Psoas muscle (tissue), 8 donors: ENCODE data around the gene SLC25A47. TPM values are rescaled to one million over a fixed set of nuclear protein-coding genes. Genes with fewer than 3 reads are reported as not detected.
A peak's percentile ranks its signal among the peaks of the same experiment; 100 is the strongest.
"Not testable (repeated sequence)": the region's sequence is repeated elsewhere in the genome, so short reads cannot be mapped to it uniquely, and the experiment has no call there.

Experiments used
- ATAC-seq, 4 donors: fragments of 200-7000 bp; cut with Tn5 transposase; one replicate each; pipeline ENCODE4 v1.9.1; 2020; ENCODE audit warnings: moderate library complexity in 3 of 4, mild to moderate bottlenecking in 2 of 4
- DNase-seq, 2 donors: peaks; one replicate each; pipeline ENCODE4 v3.0.0-alpha.2; 2020
- H3K27ac ChIP-seq: fragments of 200-600 bp; one replicate; pipeline ENCODE4 v1.8.0; 2022
- H3K27me3 ChIP-seq, 3 donors: fragments of 200-600 bp in 1 of 3; one replicate each; pipeline versions ENCODE4 v1.6.1 to v1.8.0; 2013 to 2022; ENCODE audit warnings: low read length in 2 of 3, mild to moderate bottlenecking in 2 of 3, moderate library complexity in 1 of 3; ENCODE audit not compliant: insufficient read depth in 3 of 3
- H3K36me3 ChIP-seq, 2 donors: fragments of 200-600 bp in 1 of 2; one replicate each; pipeline versions ENCODE4 v1.6.1 to v1.8.0; 2013 to 2022; ENCODE audit warnings: low read depth in 1 of 2, mild to moderate bottlenecking in 1 of 2, moderate library complexity in 1 of 2; ENCODE audit not compliant: insufficient read depth in 1 of 2
- H3K4me1 ChIP-seq: fragments of 200-600 bp; one replicate; pipeline ENCODE4 v1.8.0; 2022
- H3K4me3 ChIP-seq: fragments of 200-600 bp; one replicate; pipeline ENCODE4 v1.8.0; 2022; ENCODE audit warnings: mild to moderate bottlenecking
- H3K9me3 ChIP-seq: fragments of 200-600 bp; one replicate; pipeline ENCODE4 v1.8.0; 2022
- WGBS, 3 donors: extraction: QIAGEN DNeasy Blood & Tissue Kit; methylation state at CpG; one replicate each; pipeline versions ENCODE4 v1.1.6 to v1.1.7; 2013; 5-methylcytosine and 5-hydroxymethylcytosine counted together
- intact Hi-C, 2 donors: fragments of 100-400 bp; cut with DNase I; formaldehyde crosslinking; loops; one replicate each; pipeline versions ENCODE4 v1.11.0 to v1.14.2; 2022
- polyA plus RNA-seq, 3 donors: library from polyadenylated mRNA; stranded (reverse); fragments of 200-250 nt; gene quantifications; one replicate each; pipeline ENCODE4 v1.2.3, GENCODE V29; 2013
- total RNA-seq, 4 donors: library from RNA; stranded (reverse); fragmentation: NEBNext Ultra II Directional in 2 of 4; extraction: Animal tissue kit (Norgen Biotek cat#: 25700) in 2 of 4; gene quantifications; one replicate each; pipeline versions ENCODE4 v1.2.1 to v1.2.4, GENCODE V29; 2021 to 2023
- TF ChIP-seq, protein P1 (sequence below): fragments of 200-600 bp; IDR thresholded peaks from one replicate; pipeline ENCODE4 v1.8.0; 2022; ENCODE audit warnings: antibody characterized with exemption
- donor health status: healthy with polysubstance abuse.
- donor health status: DM: no; HTN: no; CAD: no; lungs with moderate emphysema.
- donor health status: Bipolar disorder and iron deficiency.
- donor health status: healthy.
- donor health status: DM: yes; HTN: yes; CAD: no.
- donor health status: DM: no; HTN: no; CAD: no.
- donor health status: DM: no; HTN: no; CAD: no.
- donor health status: DM: yes; HTN: yes; CAD: no.

SLC25A47 gene
- total and polyA plus RNA-seq, 7 donors = 0.03 to 0.12 TPM; not detected in 5

DNA sequence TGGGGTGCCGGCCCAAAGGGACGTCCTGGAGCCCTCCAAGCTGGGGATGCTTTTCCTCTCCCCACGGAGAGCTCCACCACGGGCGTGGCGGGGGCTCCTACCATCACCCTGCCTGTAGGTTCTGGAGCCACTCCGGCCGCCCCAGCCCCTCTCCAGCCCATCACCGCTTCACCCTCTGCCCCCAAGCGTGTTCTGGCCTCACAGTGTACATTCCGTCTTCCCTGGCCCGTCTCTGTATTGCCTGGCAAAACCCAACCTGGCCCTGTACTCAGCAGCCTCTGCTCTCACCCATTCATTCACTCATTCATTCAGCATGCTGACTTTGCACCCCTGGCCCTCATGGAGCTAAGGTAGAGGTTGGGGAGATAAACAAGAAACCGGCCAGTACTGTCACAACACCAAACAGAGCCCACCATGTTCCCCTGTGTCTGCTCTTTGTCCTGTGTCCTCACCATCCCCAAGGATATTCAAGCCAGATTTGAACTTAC lies 37.2 kb upstream of the SLC25A47 start:
- no peak for ATAC-seq
- Histone ChIP-seq H3K9me3 (no peaks in the 10 kb centered on the region), H3K36me3 (peaks cover 0 to 3% of the 10 kb centered on the region in 2 donors), H3K27me3 (no peaks in the 10 kb centered on the region), H3K4me1 (peaks cover 41% of the 10 kb centered on the region), H3K4me3 (peak overlapping the region; percentile 88), H3K27ac (peak overlapping the region; percentile 93)
- intact Hi-C loops = loop anchor here in 1 of 2 donors (5.0 kb wide), 1 partner anchor 91 kb away; the partner anchor contains the start of gene WDR25
- no peak for DNase-seq
- WGBS, 3 donors = 30 to 38% (median 33%) methylated on average over 7 to 13 of the region's 13 CpGs
- TF ChIP-seq, protein P1, sequence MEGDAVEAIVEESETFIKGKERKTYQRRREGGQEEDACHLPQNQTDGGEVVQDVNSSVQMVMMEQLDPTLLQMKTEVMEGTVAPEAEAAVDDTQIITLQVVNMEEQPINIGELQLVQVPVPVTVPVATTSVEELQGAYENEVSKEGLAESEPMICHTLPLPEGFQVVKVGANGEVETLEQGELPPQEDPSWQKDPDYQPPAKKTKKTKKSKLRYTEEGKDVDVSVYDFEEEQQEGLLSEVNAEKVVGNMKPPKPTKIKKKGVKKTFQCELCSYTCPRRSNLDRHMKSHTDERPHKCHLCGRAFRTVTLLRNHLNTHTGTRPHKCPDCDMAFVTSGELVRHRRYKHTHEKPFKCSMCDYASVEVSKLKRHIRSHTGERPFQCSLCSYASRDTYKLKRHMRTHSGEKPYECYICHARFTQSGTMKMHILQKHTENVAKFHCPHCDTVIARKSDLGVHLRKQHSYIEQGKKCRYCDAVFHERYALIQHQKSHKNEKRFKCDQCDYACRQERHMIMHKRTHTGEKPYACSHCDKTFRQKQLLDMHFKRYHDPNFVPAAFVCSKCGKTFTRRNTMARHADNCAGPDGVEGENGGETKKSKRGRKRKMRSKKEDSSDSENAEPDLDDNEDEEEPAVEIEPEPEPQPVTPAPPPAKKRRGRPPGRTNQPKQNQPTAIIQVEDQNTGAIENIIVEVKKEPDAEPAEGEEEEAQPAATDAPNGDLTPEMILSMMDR = no peak

DNA sequence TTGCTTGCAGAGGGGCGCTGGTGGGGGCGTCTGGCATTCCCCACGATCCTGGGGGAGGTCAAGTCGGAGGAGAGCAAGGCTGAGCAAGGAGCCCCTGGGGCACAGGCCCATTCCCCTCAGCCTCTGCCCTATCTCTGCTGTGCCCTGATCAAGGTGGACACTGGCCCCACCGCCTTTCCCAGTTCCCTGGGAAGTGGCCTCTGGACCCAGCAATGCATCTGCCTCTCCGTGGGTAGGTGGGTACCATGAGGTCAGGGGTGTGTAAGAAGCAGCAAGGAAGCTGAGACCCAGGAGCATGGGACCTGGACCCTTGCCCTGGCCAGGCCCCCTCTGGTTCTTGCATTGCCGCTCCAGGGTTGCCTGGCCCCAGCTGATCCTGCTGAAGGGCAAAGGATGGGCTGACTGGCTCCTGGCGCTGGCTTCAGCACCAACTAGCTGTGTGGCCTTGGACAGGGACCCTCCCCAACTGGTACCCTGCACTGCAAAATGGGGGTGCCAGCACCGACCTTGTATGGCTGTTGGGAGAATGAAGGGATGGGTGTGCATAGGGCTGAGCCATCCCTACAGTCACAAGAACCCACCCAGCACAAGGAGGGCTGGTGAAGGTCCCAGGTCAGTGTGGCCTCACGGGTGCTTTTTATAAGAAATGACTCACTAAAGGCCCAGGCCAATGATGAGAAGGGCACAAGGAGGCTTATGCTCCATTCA lies 36.5 kb upstream of the SLC25A47 start:
- no peaks in the 10 kb centered on the region for H3K9me3 ChIP-seq
- no peak overlapping the region for H3K4me3 ChIP-seq
- ATAC-seq (peak; percentile 57 to 71 (median 70)), DNase-seq (peak in 1 of 2 donors; percentile 57)
- peaks cover 0 to 8% of the 10 kb centered on the region in 2 donors for H3K36me3 ChIP-seq
- 65 to 77% (median 68%) methylated on average over 10 of the region's 10 CpGs for WGBS, 3 donors
- H3K27me3 ChIP-seq = no peaks in the 10 kb centered on the region
- intact Hi-C loops = loop anchor here in 1 of 2 donors (5.0 kb wide), 1 partner anchor 91 kb away; the partner anchor contains the start of gene WDR25
- peaks cover 35% of the 10 kb centered on the region for H3K4me1 ChIP-seq
- H3K27ac ChIP-seq = peak overlapping the region; percentile 79
- TF ChIP-seq, protein P1 = no peak

DNA sequence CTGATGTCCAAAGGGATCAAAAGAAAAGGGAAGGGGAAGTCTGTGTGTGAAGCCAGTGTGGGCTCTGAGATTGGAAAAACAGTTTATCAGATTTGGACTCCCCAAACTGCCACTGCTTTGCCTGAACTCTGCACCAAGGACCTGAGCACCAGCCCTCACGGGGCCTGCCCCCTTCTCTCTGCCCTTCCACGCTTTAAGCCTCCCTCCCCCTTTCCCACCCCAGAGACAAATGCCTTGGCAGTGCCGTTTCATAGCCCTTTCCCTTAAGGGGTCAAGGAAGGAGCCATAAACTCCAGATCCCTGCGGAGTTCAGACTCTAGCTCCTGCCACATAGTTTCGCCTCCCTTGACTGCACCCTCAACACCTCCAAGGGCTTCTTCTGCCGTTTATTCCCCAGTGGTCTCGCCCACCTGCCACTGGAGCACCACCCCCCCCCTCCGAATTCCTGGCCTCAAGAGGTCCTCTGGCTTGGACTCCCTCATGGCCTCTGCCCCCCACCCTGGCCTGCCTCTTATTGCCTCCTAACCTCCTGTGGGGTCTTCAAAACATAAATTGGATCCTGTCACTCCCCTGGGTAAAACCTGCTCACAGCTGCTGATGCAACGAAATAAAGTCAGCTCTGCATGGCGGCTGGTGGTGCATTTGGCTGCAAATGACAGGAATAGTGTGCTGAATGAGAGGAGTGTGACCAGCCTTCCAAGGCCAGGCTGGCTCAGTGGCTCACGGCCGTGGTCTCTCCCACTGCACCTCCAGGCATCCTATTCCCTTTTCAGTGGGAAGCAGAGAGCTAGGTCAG lies 35.7 kb upstream of the SLC25A47 start:
- H3K4me1 ChIP-seq = peaks cover 27% of the 10 kb centered on the region
- ATAC-seq = no peak
- H3K9me3 ChIP-seq = no peaks in the 10 kb centered on the region
- DNase-seq = peak in 1 of 2 donors; percentile 40
- H3K27me3 ChIP-seq = no peaks in the 10 kb centered on the region
- peak overlapping the region; percentile 79 for H3K27ac ChIP-seq
- TF ChIP-seq, protein P1 = no peak
- intact Hi-C loops = loop anchor here in 1 of 2 donors (5.0 kb wide), 1 partner anchor 90 kb away; the partner anchor contains the start of gene WDR25
- H3K36me3 ChIP-seq = peaks cover 3 to 16% of the 10 kb centered on the region in 2 donors
- no peak overlapping the region for H3K4me3 ChIP-seq
- WGBS, 3 donors = 67 to 69% (median 67%) methylated on average over 11 to 12 of the region's 12 CpGs

DNA sequence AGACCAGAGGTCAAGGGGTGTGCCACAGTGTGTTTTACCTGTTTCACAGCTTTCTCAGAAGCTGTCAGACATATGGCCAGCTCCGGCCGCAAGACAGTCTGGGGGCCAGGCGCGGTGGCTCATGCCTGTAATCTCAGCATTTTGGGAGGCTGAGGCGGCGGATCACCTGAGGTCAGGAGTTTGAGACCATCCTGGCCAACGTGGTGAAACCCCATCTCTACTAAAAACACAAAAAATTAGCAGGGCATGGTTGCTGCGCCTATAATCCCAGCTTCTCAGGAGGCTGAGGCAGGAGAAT lies 35.2 kb upstream of the SLC25A47 start:
- not testable (repeated sequence) for H3K9me3 ChIP-seq, H3K27ac ChIP-seq, H3K27me3 ChIP-seq, ATAC-seq, H3K4me3 ChIP-seq
- 89 to 91% (median 89%) methylated on average over 8 of the region's 8 CpGs for WGBS, 3 donors
- peak in 1 of 2 donors; percentile 39 for DNase-seq
- Histone ChIP-seq H3K4me1 (peaks cover 23% of the 10 kb centered on the region), H3K36me3 (peaks cover 3 to 17% of the 10 kb centered on the region in 2 donors)
- intact Hi-C loops = loop anchor here in 1 of 2 donors (5.0 kb wide), 1 partner anchor 89 kb away; the partner anchor contains the start of gene WDR25
